Testis (tissue), 3 donors: ENCODE data around the gene HNRNPA1. TPM values are rescaled to one million over a fixed set of nuclear protein-coding genes. Genes with fewer than 3 reads are reported as not detected.
A peak's percentile ranks its signal among the peaks of the same experiment; 100 is the strongest.
"Not testable (repeated sequence)": the region's sequence is repeated elsewhere in the genome, so short reads cannot be mapped to it uniquely, and the experiment has no call there.

ENCODE experiments used
- DNase-seq: peaks from one replicate; pipeline ENCODE4 v3.0.0-alpha.2; 2019
- H3K27ac ChIP-seq, 2 donors: fragments of 200-600 bp; sonication (generic); one replicate each; pipeline ENCODE4 v1.5.1; 2019
- H3K27me3 ChIP-seq: fragments of 200-600 bp; sonication (generic); one replicate; pipeline ENCODE4 v1.5.1; 2019
- H3K36me3 ChIP-seq: fragments of 200-600 bp; sonication (generic); one replicate; pipeline ENCODE4 v1.5.1; 2017; ENCODE audit warnings: low read depth; ENCODE audit errors: missing control alignments
- H3K4me1 ChIP-seq: fragments of 200-600 bp; sonication (generic); one replicate; pipeline ENCODE4 v1.5.1; 2019
- H3K4me3 ChIP-seq, 2 donors: fragments of 200-600 bp; sonication (generic); one replicate each; pipeline ENCODE4 v1.5.1; 2017 to 2019
- H3K9me3 ChIP-seq: fragments of 200-600 bp; sonication (generic); one replicate; pipeline ENCODE4 v1.5.1; 2017
- CTCF ChIP-seq, 3 experiments: fragments of 450-650 bp in 2 of 3; fragments of 200-600 bp in 1 of 3; sonication (generic) in 1 of 3; IDR thresholded peaks; one replicate each; pipeline ENCODE4 v1.5.1; 2016 to 2019; ENCODE audit warnings: antibody characterized with exemption in 3 of 3, mild to moderate bottlenecking in 2 of 3, moderate library complexity in 1 of 3
- POLR2A ChIP-seq: fragments of 450-650 bp; IDR thresholded peaks from one replicate; pipeline ENCODE4 v1.6.1; 2017; ENCODE audit warnings: antibody characterized with exemption, mild to moderate bottlenecking, moderate library complexity
- WGBS, 2 donors: methylation state at CpG; one replicate each; pipeline ENCODE4 v1.1.5; 2018; 5-methylcytosine and 5-hydroxymethylcytosine counted together
- intact Hi-C: fragments of 100-400 bp; cut with DNase I; formaldehyde crosslinking; loops from one replicate; pipeline ENCODE4 v1.15.1; 2023; ENCODE audit warnings: low total_unique reads
- polyA plus RNA-seq: library from polyadenylated mRNA; stranded (reverse); fragments of 350-450 nt; fragmentation: Illumina TruSeq; extraction: RNeasy Lipid Tissue Mini Kit (QIAGEN cat#74804); gene quantifications from one replicate; pipeline ENCODE4 v1.2.3, GENCODE V29; 2014; ENCODE audit warnings: low read depth, low replicate concordance; ENCODE audit not compliant: insufficient read depth
- total RNA-seq, 2 donors: library from RNA; depleted of rRNA; stranded (reverse); fragments of >200 nt; gene quantifications; one replicate each; pipeline ENCODE4 v1.2.3, GENCODE V29; 2016

Gene HNRNPA1
- total and polyA plus RNA-seq, 3 donors from 2014 or later, result 250 to 534 (median 293) TPM

DNA sequence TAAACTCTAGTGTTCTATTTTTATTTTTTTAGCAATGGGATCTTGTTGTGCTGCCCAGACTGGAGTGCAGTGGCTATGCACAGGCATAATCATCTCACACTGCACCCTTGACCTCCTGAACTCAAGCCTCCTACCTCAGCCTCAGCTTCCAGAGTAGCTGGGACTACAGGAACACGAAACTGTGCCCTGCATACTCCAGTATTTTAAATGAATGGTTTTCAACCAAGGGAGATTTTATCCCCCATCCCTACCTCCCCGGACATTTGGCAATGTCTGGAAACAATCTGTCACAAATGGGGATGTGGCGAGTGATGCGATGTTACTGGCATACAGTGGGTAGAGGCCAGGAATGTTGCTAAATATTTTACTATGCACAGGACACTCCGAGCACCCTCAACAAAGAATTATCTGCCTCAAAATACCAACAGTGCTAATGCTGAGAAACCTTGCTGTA, 2.7 kb upstream of the HNRNPA1 start:
- Histone ChIP-seq H3K9me3 (no peaks in the 10 kb centered on the region), H3K27me3 (no peaks in the 10 kb centered on the region), H3K4me1 (peaks cover 31% of the 10 kb centered on the region), H3K27ac (peak overlapping the region in 1 of 2 donors; percentile 90), H3K4me3 (no peak overlapping the region), H3K36me3 (no peaks in the 10 kb centered on the region)
- TF ChIP-seq POLR2A (no peak), CTCF (IDR thresholded peaks at IDR 0.05) (no peak)
- WGBS, 2 donors, result 25 to 26% methylated on average over 5 of the region's 5 CpGs
- no peak for DNase-seq
- intact Hi-C loops, result no loop called here

DNA sequence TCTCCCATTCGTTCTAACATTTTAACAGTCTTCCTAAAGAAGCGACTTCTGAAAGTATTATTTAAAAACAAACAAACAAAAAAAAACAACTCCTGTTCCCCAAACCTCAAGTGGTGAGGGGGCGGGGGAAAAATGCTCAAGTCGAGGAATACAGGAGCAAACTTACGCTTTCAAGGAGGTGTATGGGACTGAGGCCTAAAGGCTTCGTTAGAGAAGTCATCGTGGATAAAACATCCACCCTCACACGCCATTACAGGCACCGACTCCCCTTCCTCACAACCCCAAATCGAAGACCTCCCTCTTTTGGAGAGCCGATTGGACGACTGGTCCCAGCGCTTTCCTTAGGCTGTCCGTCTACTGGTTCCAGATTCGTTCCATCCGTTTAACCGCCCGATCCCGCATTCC, 1.3 kb upstream of the HNRNPA1 start:
- TF ChIP-seq CTCF (IDR thresholded peaks at IDR 0.05) (no peak), POLR2A (no peak)
- WGBS, 2 donors, result 0 to 1% methylated on average over 19 of the region's 19 CpGs

DNA sequence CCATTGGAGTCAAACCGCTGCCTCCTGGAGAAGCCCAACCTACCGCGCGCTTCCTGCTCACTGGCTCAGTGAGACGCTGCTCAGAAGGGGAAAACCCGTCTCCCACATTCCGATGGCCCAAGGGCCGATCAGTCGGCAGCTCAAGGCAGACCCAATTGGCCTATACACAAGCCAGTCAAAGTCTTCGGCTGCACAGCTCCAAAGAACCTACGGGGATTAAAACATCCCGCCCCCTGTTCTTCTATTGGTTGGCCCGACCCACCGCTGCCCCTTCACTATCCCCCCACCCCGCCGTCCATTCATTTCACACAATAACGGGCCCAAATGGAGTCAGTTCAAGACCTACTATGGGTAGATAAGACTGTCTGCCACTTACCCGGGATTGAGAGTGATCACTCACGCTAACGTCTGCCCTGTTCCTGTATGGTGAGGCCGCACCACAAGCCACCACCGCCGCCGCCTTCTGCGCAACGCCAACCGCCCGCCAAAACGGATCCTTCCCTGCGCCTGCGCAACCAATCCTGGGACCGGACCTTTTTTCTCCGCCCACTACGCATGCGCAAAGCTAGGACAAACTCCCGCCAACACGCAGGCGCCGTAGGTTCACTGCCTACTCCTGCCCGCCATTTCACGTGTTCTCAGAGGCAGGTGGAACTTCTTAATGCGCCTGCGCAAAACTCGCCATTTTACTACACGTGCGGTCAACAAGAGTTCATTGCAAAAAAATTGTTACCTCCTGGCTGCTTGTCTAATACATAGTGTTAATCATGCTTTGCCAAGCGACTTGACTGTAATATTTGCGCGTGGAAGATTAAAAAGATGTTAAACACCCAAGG, 676 bp upstream of the HNRNPA1 start, which contains the start of gene CBX5:
Gene CBX5, minus strand, starts transcription at position 491 of the 836 bp plus-strand sequence. CDS start 22,472 bp downstream, outside the sequence.
- peak in 1 of 3 experiments; percentile 16 for TF ChIP-seq CTCF (IDR thresholded peaks at IDR 0.05)
- peak; percentile 71 for TF ChIP-seq POLR2A
- DNase-seq, result peak; percentile 99
- no peaks in the 10 kb centered on the region for H3K27me3 ChIP-seq
- peak within 1 kb of the TSS; percentile 90 to 95 for H3K27ac ChIP-seq
- no peaks in the 10 kb centered on the region for H3K36me3 ChIP-seq
- WGBS, 2 donors, result 0% methylated on average over 11 to 49 of the region's 49 CpGs
- peaks cover 38% of the 10 kb centered on the region for H3K4me1 ChIP-seq
- intact Hi-C loops, result loop anchor here (10.0 kb wide), 1 partner anchor 85 kb away; the partner anchor contains the start of gene GPR84
- no peaks in the 10 kb centered on the region for H3K9me3 ChIP-seq
- H3K4me3 ChIP-seq, result peak within 1 kb of the TSS; percentile 78 to 88

More for the DNA sequence above, 1.3 kb upstream of the HNRNPA1 start:
- DNase-seq, result no peak
- Histone ChIP-seq H3K36me3 (no peaks in the 10 kb centered on the region), H3K9me3 (no peaks in the 10 kb centered on the region), H3K4me1 (peaks cover 38% of the 10 kb centered on the region), H3K27ac (peak overlapping the region; percentile 90 to 95), H3K27me3 (no peaks in the 10 kb centered on the region), H3K4me3 (peak overlapping the region; percentile 78 to 88)
- intact Hi-C loops, result no loop called here

DNA sequence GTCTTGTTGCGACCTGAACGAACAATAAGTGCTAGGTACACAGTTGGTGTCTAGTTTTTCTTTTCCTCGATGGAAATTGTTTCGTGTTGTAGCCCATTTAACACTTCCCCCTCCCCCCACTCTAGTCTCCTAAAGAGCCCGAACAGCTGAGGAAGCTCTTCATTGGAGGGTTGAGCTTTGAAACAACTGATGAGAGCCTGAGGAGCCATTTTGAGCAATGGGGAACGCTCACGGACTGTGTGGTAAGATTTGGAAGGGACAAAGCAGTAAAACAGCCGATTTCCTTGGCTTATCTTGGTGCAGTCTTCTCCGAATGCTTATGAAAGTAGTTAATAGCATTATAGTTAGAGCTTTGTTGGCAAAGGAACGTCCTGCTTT, 724 bp downstream of the HNRNPA1 start:
- Histone ChIP-seq H3K4me1 (peaks cover 50% of the 10 kb centered on the region), H3K27ac (peak overlapping the region; percentile 90 to 95), H3K4me3 (peak overlapping the region; percentile 78 to 88)
- DNase-seq, H3K9me3 ChIP-seq, H3K27me3 ChIP-seq, H3K36me3 ChIP-seq: not testable (repeated sequence)
- intact Hi-C loops, result loop anchor here (10.0 kb wide), 1 partner anchor 84 kb away; the partner anchor contains the start of gene GPR84
- WGBS, 2 donors, result 1% methylated on average over 10 of the region's 10 CpGs

- not testable (repeated sequence) for DNase-seq, H3K9me3 ChIP-seq, H3K27me3 ChIP-seq, H3K36me3 ChIP-seq
- Histone ChIP-seq H3K4me1 (peaks cover 50% of the 10 kb centered on the region), H3K4me3 (peak overlapping the region; percentile 78 to 88), H3K27ac (peak overlapping the region; percentile 90 to 95)
- WGBS, 2 donors, result 17 to 21% methylated on average over 4 of the region's 4 CpGs
- intact Hi-C loops, result loop anchor here (10.0 kb wide), 1 partner anchor 83 kb away; the partner anchor contains the start of gene GPR84
Measured at GRCh38 chr12:54281694-54282093, 1.2 kb downstream of the HNRNPA1 start.
